Endothelial cell (in vitro differentiated cells): Measurements from ENCODE around the gene TMEM256. TPM values are rescaled to one million over a fixed set of nuclear protein-coding genes. Genes with fewer than 3 reads are reported as not detected.
"Not testable (repeated sequence)": the region's sequence is repeated elsewhere in the genome, so short reads cannot be mapped to it uniquely, and the experiment has no call there.

ENCODE experiments used
- DNase-seq: peaks from one replicate; pipeline ENCODE4 v3.0.0; 2021; ENCODE audit warnings: low spot score
- H3K27ac Mint-ChIP-seq: one replicate; pipeline ENCODE4 v1.8.0; 2021; ENCODE audit warnings: mixed read lengths, inconsistent platforms; ENCODE audit not compliant: unreplicated experiment
- H3K27me3 Mint-ChIP-seq: one replicate; pipeline ENCODE4 v1.8.0; 2021; ENCODE audit warnings: mild to moderate bottlenecking, moderate library complexity, mixed read lengths, inconsistent platforms; ENCODE audit not compliant: unreplicated experiment
- H3K36me3 Mint-ChIP-seq: one replicate; pipeline ENCODE4 v1.8.0; 2021; ENCODE audit warnings: mild to moderate bottlenecking, low read depth, mixed read lengths, inconsistent platforms; ENCODE audit not compliant: unreplicated experiment
- H3K4me1 Mint-ChIP-seq: one replicate; pipeline ENCODE4 v1.8.0; 2021; ENCODE audit warnings: mild to moderate bottlenecking, mixed read lengths, inconsistent platforms; ENCODE audit not compliant: unreplicated experiment
- H3K4me3 Mint-ChIP-seq: one replicate; pipeline ENCODE4 v1.8.0; 2021; ENCODE audit warnings: mild to moderate bottlenecking, mixed read lengths, inconsistent platforms; ENCODE audit not compliant: unreplicated experiment
- H3K9me3 Mint-ChIP-seq: one replicate; pipeline ENCODE4 v1.8.0; 2021; ENCODE audit warnings: mixed read lengths, inconsistent platforms; ENCODE audit not compliant: unreplicated experiment
- total RNA-seq: library from RNA; stranded (reverse); fragmentation: NEBNext Ultra II Directional; extraction: Animal tissue kit (Norgen Biotek cat#: 25700); gene quantifications from one replicate; pipeline ENCODE4 v1.2.1, GENCODE V29; 2021; ENCODE audit not compliant: unreplicated experiment
- TF ChIP-seq, protein P1 (sequence below): fragments of 200-600 bp; sonication (generic); IDR thresholded peaks from one replicate; pipeline ENCODE4 v1.5.0; 2021; ENCODE audit warnings: antibody characterized with exemption; ENCODE audit not compliant: unreplicated experiment

TMEM256 gene
- total RNA-seq, 1 donor from 2014 or later = 94.7 TPM

DNA sequence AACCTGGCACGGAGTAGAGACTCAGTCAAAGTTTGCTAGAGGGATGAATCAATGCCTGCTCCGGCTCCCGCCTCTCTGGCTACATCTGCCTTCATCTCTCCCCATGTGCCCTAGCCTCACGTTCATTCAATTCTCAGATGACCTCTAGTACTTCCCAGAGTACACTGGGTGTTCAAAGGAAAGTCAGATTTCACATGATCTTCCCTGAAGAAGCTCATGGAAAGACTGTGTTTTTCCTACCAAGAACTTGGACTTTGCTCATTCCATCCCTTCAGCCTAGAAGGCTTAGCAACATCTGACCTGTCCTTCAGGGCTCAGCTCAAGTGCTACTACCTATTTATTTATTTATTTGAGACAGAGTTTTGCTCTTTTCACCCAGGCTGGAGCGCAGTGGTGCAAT is 34.1 kb downstream of the TMEM256 start:
- peaks cover 2% of the 10 kb centered on the region for H3K27me3 Mint-ChIP-seq
- DNase-seq = no peak
- no peak overlapping the region for H3K27ac Mint-ChIP-seq
- H3K4me3 Mint-ChIP-seq = no peak overlapping the region
- no peaks in the 10 kb centered on the region for H3K4me1 Mint-ChIP-seq
- TF ChIP-seq, protein P1, sequence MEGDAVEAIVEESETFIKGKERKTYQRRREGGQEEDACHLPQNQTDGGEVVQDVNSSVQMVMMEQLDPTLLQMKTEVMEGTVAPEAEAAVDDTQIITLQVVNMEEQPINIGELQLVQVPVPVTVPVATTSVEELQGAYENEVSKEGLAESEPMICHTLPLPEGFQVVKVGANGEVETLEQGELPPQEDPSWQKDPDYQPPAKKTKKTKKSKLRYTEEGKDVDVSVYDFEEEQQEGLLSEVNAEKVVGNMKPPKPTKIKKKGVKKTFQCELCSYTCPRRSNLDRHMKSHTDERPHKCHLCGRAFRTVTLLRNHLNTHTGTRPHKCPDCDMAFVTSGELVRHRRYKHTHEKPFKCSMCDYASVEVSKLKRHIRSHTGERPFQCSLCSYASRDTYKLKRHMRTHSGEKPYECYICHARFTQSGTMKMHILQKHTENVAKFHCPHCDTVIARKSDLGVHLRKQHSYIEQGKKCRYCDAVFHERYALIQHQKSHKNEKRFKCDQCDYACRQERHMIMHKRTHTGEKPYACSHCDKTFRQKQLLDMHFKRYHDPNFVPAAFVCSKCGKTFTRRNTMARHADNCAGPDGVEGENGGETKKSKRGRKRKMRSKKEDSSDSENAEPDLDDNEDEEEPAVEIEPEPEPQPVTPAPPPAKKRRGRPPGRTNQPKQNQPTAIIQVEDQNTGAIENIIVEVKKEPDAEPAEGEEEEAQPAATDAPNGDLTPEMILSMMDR = no peak
- no peaks in the 10 kb centered on the region for H3K36me3 Mint-ChIP-seq
- H3K9me3 Mint-ChIP-seq = no peaks in the 10 kb centered on the region

DNA sequence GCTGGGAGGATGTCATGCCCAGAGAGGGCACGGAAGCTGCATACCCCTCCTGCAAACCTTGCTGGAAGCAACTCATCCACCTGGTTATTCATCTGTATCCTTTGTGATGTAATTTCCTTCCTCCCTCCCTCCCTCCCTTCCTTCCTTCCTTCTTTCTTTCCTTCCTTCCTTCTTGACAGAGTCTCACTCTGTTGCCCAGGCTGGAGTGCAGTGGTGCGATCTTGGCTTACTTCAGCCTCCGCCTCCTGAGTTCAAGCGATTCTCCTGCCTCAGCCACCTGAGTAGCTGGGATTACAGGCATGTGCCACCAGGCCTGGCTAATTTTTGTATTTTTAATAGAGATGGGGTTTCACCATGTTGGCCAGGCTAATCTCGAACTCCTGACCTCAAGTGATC is 35.3 kb downstream of the TMEM256 start:
- H3K4me3 Mint-ChIP-seq, H3K27me3 Mint-ChIP-seq: not testable (repeated sequence)

DNA sequence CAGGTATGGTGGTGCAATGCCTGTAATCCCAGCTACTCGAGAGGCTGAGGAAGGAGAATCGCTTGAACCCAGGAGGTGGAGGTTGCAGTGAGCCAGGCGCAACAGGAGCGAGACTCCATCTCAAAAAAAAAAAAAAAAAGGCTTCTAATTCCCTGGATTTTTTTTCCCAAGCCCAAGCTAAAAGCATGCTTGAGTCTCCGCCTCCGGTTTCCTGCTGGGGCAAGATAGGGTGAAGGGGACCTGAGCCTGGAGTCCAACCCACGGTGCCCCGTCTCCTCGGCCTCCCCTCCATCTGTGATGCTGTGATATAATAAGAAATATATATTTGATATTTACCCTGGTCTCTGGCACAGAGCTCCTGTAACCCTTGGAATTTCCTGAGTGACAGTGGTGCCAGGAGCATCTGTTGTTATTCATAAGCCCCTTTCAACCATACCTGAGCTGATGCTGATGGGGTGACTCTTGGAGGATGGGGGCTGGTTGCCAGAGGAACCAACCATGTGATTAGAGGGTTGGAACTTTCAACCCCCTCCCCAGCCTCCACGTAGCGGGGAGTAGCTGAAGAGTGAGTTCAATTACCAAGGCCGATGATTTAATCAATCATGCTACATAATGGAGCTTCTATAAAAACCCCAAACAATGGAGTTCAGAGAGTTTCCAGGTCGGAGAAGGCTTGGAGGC is 35.8 kb downstream of the TMEM256 start:
- DNase-seq = no peak
- Mint-ChIP-seq H3K4me1 (no peaks in the 10 kb centered on the region), H3K9me3 (no peaks in the 10 kb centered on the region), H3K4me3 (no peak overlapping the region), H3K36me3 (no peaks in the 10 kb centered on the region), H3K27me3 (peaks cover 2% of the 10 kb centered on the region), H3K27ac (peak overlapping the region; percentile 48)
- TF ChIP-seq, protein P1 = no peak

More for the DNA sequence above, 35.3 kb downstream of the TMEM256 start:
- not testable (repeated sequence) for H3K9me3 Mint-ChIP-seq, H3K36me3 Mint-ChIP-seq, DNase-seq, H3K27ac Mint-ChIP-seq, H3K4me1 Mint-ChIP-seq

DNA sequence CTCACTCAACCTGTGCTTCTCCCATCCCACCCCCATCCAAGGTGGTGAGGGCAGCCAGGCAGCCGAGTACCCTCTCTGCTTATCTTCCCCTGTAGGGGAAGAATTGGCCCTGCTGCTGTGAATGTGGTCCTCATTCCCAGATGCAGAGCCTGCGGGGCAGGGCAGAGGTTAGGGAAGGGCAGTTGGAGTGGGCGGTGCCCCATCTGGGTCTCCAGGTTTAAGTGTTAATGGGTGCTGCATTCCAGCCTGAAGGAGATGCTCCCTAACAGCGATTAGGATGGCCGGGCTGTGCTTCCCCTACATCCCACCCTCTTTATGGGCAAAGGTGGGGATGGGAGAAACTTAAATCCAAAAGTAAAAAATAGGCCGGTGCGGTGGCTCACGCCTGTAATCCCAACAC is 36.8 kb downstream of the TMEM256 start:
- Mint-ChIP-seq H3K4me1 (no peaks in the 10 kb centered on the region), H3K27ac (no peak overlapping the region), H3K27me3 (peaks cover 2% of the 10 kb centered on the region), H3K9me3 (no peaks in the 10 kb centered on the region), H3K4me3 (no peak overlapping the region), H3K36me3 (peaks cover under 1% of the 10 kb centered on the region)
- no peak for DNase-seq
- TF ChIP-seq, protein P1 = no peak

DNA sequence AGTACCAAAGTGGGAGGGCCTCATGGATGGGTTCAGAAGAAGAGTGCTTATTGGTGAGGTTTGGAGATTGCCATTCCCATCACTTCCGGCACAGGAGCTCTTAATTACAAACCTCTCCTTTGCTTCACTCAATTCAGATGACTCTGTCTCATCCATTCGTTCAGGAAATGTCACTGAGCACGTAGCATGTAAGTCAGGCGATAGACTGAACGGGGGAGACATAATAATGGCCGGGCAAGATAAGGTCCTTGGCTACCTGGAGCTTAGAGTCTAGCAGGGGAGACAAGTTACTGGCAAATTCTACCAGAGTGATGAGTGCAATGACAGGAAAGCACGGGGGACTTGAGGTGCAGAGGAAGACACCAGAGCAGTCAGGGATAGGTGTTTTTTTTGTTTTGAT is 37.9 kb downstream of the TMEM256 start:
- not testable (repeated sequence) for H3K27me3 Mint-ChIP-seq, H3K36me3 Mint-ChIP-seq, DNase-seq, H3K9me3 Mint-ChIP-seq, H3K27ac Mint-ChIP-seq, H3K4me3 Mint-ChIP-seq, H3K4me1 Mint-ChIP-seq

DNA sequence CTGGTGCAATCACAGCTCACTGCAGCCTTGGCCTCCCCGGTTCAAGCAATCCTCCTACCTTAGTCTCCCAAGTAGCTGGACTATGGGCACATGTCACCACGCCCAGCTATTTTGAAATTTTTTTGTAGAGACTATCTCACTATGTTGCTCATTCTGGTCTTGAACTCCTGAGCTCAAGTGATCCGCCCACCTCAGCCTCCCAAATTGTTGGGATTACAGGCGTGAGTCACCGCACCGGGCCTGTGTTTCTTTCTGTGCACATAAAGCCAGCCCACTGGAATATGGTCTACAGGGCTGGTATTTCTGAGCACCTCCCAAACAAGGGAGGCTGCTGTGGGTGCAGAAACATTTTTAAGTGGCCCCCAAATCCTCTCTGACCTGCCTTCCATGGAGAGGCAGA is 40.6 kb downstream of the TMEM256 start:
- Mint-ChIP-seq H3K27ac (no peak overlapping the region), H3K4me3 (no peak overlapping the region), H3K36me3 (peaks cover 3% of the 10 kb centered on the region), H3K27me3 (no peaks in the 10 kb centered on the region), H3K4me1 (peaks cover 9% of the 10 kb centered on the region), H3K9me3 (no peaks in the 10 kb centered on the region)
- no peak for DNase-seq
- TF ChIP-seq, protein P1 = no peak
